ENCODE measurements around the gene FBL.

The FBL gene

DNA sequence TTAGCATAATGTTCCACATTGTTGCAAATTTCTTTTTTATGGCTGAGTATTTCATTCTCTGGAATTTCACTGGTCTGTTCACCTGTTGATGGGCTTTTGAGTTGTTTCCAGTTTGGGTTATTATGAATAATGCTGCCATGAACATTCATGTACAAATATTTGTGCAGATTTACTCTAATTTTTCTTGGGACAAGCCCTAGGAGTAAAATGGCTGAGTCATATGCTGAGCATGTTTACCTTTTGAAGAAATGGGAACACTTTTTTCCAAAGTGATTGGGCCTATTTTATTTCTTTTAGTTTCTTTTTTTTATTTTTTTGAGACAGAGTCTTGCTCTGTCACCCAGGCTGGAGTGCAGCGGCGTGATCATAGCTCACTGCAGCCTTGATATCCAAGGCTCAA, 4.7 kb upstream of the FBL start:
- DNase-seq (ENCODE audit: low read depth, low spot score), result no peak
- no peak overlapping the region for H3K4me3 ChIP-seq (ENCODE audit: low read depth, low read length)
- CTCF ChIA-PET, result no interaction called here
- TF ChIP-seq, protein P1, sequence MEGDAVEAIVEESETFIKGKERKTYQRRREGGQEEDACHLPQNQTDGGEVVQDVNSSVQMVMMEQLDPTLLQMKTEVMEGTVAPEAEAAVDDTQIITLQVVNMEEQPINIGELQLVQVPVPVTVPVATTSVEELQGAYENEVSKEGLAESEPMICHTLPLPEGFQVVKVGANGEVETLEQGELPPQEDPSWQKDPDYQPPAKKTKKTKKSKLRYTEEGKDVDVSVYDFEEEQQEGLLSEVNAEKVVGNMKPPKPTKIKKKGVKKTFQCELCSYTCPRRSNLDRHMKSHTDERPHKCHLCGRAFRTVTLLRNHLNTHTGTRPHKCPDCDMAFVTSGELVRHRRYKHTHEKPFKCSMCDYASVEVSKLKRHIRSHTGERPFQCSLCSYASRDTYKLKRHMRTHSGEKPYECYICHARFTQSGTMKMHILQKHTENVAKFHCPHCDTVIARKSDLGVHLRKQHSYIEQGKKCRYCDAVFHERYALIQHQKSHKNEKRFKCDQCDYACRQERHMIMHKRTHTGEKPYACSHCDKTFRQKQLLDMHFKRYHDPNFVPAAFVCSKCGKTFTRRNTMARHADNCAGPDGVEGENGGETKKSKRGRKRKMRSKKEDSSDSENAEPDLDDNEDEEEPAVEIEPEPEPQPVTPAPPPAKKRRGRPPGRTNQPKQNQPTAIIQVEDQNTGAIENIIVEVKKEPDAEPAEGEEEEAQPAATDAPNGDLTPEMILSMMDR (IDR thresholded peaks at IDR 0.05; ENCODE audit: insufficient read depth, low read length, missing control alignments), result no peak
- POLR2A ChIA-PET, result no interaction called here

DNA sequence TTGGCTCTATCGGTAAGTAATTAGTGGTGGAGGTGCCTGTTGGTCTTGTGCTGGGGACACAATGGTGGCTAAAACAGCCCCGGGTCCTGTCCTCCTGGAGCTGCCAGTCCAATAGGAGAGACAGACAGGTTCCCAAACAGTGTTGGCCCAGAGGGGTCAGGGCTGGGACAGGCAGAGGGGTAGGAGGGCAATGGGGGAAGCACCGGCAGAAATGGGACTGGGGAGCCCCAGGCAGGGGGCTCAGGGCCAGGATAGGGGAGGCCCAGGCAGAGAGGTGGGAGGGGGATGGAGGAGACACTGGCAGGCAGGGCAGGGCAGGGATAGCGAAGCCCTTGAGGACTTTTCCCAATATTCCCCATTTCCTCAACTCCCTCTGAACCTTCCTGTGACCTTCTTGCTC, 2.2 kb upstream of the FBL start:
- TF ChIP-seq, protein P1 (IDR thresholded peaks at IDR 0.05; ENCODE audit: insufficient read depth, low read length, missing control alignments), result no peak
- ChIA-PET POLR2A (no interaction called here), CTCF (interaction anchor here (1.3 to 8.7 kb wide), 2 partner anchors 55 to 81 kb away, joined by 3 to 124 read pairs; no protein-coding TSS in a partner anchor)
- DNase-seq (ENCODE audit: low read depth, low spot score), result no peak
- no peak overlapping the region for H3K4me3 ChIP-seq (ENCODE audit: low read depth, low read length)

DNA sequence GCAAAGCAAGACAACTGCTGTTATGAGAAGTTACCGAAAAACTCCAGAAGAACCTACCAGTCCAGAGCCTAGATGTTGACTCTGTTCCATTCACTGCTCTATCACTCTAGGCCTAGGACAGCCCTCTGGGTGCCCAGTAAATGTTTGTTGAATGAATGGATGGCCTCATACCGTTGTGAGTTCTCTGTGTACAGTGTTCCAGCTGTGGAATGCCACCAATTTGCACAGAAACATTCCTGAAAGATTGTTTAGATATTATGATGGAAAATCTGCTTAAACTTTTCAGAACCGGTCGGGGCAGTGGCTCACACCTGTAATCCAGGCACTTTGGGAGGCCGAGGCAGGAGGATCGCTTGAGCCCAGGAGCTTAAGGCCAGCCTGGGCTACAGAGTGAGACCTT, 1.3 kb upstream of the FBL start:
- TF ChIP-seq, protein P1 (IDR thresholded peaks at IDR 0.05; ENCODE audit: insufficient read depth, low read length, missing control alignments), result no peak
- POLR2A ChIA-PET, result interaction anchor here (2.3 kb wide), 1 partner anchor 123 kb away, joined by 9 read pairs; the partner anchor contains the start of gene PSMC4
- DNase-seq (ENCODE audit: low read depth, low spot score), result no peak

DNA sequence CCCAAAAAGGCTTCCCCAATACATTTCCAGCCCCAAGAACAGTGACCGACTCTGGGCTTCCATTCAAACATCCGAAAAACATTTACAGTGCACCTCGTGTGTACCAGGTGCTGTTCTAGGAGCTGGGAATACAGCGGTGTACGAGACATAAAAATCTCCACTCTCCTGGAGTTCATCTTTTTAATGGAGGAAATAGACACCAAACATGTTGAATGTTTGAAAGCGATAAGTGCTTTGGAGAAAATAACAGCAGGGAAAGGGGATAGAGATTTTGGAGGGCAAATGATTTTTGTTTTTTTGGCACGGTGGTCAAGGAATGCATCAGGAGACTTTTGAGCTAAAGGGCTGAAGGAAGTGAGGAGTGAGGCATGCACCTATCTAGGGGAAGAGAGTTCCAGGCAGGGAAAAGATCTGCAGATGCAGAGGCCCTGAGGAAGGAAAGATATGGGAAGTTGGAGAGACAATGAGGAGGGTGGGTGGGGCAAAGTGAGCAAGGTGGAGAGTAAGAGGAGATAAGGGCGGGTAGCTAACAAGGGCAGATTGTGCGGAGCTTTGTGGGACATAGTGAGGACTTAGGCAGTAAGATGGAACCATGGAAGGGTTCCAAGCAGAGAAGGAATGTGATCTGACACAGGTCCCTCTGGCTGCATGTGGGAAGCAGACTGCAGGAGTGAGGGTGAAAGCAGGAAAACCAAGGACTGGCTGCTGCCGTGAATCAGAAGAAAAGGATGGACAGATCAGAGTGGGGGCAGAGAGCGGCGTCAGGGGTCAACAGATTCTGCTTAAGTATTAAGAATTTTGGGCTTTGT, 703 bp upstream of the FBL start:
- TF ChIP-seq, protein P1 (IDR thresholded peaks at IDR 0.05; ENCODE audit: insufficient read depth, low read length, missing control alignments), result no peak
- DNase-seq (ENCODE audit: low read depth, low spot score), result no peak
- CTCF ChIA-PET, result interaction anchor here (1.1 to 8.7 kb wide), 5 partner anchors 11 to 124 kb away, joined by 3 to 124 read pairs (median 37); partner anchors contain the start of gene PSMC4
- POLR2A ChIA-PET, result interaction anchor here (2.3 kb wide), 1 partner anchor 124 kb away, joined by 9 read pairs; the partner anchor contains the start of gene PSMC4
- peak overlapping the region; percentile 90 for H3K4me3 ChIP-seq (ENCODE audit: low read depth, low read length)

More for the DNA sequence above, 1.3 kb upstream of the FBL start:
- no peak overlapping the region for H3K4me3 ChIP-seq (ENCODE audit: low read depth, low read length)
- CTCF ChIA-PET, result interaction anchor here (1.1 to 8.7 kb wide), 4 partner anchors 12 to 123 kb away, joined by 3 to 124 read pairs (median 22); partner anchors contain the start of gene PSMC4

DNA sequence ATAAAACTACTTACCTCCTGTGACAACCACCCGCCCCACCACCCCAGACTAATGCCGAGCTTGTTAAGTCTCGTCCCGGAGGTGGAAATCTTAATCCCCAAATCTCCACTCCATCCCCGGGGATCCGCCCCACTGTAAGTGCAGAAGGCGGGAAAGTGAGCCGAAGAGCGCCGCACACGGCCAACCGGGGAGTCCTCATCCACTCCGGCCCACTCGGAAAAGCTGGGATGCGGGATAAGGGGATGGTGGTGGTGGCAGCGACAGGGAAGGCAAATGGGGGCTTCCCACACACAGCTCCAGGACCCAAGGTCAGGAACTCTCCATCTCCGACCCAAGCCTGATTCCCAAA, 621 bp downstream of the FBL start:
- no peak for DNase-seq (ENCODE audit: low read depth, low spot score)
- peak overlapping the region; percentile 90 for H3K4me3 ChIP-seq (ENCODE audit: low read depth, low read length)
- CTCF ChIA-PET, result interaction anchor here (1.0 to 8.7 kb wide), 11 partner anchors 10 to 295 kb away, joined by 3 to 124 read pairs (median 17); partner anchors contain the start of genes DYRK1B and PSMC4
- TF ChIP-seq, protein P1 (IDR thresholded peaks at IDR 0.05; ENCODE audit: insufficient read depth, low read length, missing control alignments), result peak; percentile 36
- POLR2A ChIA-PET, result interaction anchor here (0.9 to 2.3 kb wide), 2 partner anchors 125 to 331 kb away, joined by 3 to 9 read pairs; partner anchors contain the start of gene PSMC4

DNA sequence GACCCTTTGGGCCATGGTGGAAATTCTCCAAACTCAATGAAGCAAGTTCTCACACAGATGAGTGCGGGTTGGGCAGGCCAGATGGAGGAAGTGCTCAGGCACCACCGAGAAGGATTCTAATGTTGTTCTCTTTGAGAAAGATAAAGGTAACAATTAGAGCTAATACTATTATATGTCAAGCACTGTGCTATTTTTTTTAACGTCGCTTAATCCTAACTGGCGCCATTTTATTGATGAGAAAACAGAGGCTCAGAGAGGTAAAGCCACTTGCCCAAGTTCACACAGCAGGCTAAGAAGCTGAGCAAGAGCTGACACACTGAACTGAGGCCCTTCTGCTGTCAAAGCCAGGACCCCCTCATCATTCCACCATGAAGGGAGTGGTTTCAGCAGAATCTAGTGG, 1.0 kb downstream of the FBL start:
- no peak for DNase-seq (ENCODE audit: low read depth, low spot score)
- H3K4me3 ChIP-seq (ENCODE audit: low read depth, low read length), result peak overlapping the region; percentile 90
- POLR2A ChIA-PET, result interaction anchor here (2.3 kb wide), 1 partner anchor 125 kb away, joined by 9 read pairs; the partner anchor contains the start of gene PSMC4
- CTCF ChIA-PET, result interaction anchor here (0.9 to 8.7 kb wide), 18 partner anchors 10 to 294 kb away, joined by 3 to 124 read pairs (median 8); partner anchors contain the start of genes DYRK1B and PSMC4
- TF ChIP-seq, protein P1 (IDR thresholded peaks at IDR 0.05; ENCODE audit: insufficient read depth, low read length, missing control alignments), result no peak
